SK-N-SH treated with all-trans-retinoic acid at 6 μM for 48 hours (cell line): ENCODE results near the gene DHH.

ENCODE experiments used
- ARNTL ChIP-seq: fragments of 450-650 bp; formaldehyde crosslinking; IDR thresholded peaks from 2 replicates; pipeline ENCODE4 v1.5.0; 2020; ENCODE audit warnings: low read depth, mild to moderate bottlenecking, moderate library complexity, borderline replicate concordance
- CSDC2 ChIP-seq: fragments of 250-450 bp; sonication (Bioruptor Pico); IDR thresholded peaks from 2 replicates; pipeline ENCODE4 v1.5.0; 2020; ENCODE audit warnings: mild to moderate bottlenecking, moderate library complexity
- POU6F1 ChIP-seq: fragments of 250-450 bp; sonication (Bioruptor Pico); IDR thresholded peaks from 2 replicates; pipeline ENCODE4 v1.8.0; 2021; ENCODE audit warnings: low read depth, mild to moderate bottlenecking, moderate library complexity, borderline replicate concordance
- RARB ChIP-seq: fragments of 250-450 bp; sonication (Bioruptor Pico); IDR thresholded peaks from 2 replicates; pipeline ENCODE4 v1.8.0; 2021; ENCODE audit warnings: mild to moderate bottlenecking, moderate library complexity
- SNAI2 ChIP-seq: fragments of 250-450 bp; sonication (Bioruptor Pico); IDR thresholded peaks from 2 replicates; pipeline ENCODE4 v1.5.0; 2020; ENCODE audit warnings: mild to moderate bottlenecking, moderate library complexity
- TCF4 ChIP-seq: fragments of 250-450 bp; sonication (Bioruptor Pico); IDR thresholded peaks from 2 replicates; pipeline ENCODE4 v1.8.0; 2021; ENCODE audit warnings: mild to moderate bottlenecking, moderate library complexity, borderline replicate concordance
- TSHZ2 ChIP-seq: fragments of 250-450 bp; sonication (Bioruptor Pico); IDR thresholded peaks from 2 replicates; pipeline ENCODE4 v1.5.0; 2020; ENCODE audit warnings: mild to moderate bottlenecking, moderate library complexity
- ZFP30 ChIP-seq: fragments of 450-650 bp; formaldehyde crosslinking; IDR thresholded peaks from 2 replicates; pipeline ENCODE4 v1.5.0; 2022; ENCODE audit warnings: mild to moderate bottlenecking, moderate library complexity
- ZNF8 ChIP-seq: fragments of 450-650 bp; formaldehyde crosslinking; IDR thresholded peaks from 2 replicates; pipeline ENCODE4 v1.5.0; 2020; ENCODE audit warnings: mild to moderate bottlenecking, moderate library complexity
- TF ChIP-seq, protein P1 (sequence below): fragments of 250-450 bp; sonication (Bioruptor Pico); IDR thresholded peaks from 2 replicates; pipeline ENCODE4 v1.8.0; 2020; ENCODE audit warnings: mild to moderate bottlenecking, moderate library complexity, borderline replicate concordance

- TF ChIP-seq, protein P1, sequence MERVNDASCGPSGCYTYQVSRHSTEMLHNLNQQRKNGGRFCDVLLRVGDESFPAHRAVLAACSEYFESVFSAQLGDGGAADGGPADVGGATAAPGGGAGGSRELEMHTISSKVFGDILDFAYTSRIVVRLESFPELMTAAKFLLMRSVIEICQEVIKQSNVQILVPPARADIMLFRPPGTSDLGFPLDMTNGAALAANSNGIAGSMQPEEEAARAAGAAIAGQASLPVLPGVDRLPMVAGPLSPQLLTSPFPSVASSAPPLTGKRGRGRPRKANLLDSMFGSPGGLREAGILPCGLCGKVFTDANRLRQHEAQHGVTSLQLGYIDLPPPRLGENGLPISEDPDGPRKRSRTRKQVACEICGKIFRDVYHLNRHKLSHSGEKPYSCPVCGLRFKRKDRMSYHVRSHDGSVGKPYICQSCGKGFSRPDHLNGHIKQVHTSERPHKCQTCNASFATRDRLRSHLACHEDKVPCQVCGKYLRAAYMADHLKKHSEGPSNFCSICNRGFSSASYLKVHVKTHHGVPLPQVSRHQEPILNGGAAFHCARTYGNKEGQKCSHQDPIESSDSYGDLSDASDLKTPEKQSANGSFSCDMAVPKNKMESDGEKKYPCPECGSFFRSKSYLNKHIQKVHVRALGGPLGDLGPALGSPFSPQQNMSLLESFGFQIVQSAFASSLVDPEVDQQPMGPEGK (CRISPR knock-in tag): no peak
- TF ChIP-seq CSDC2 (CRISPR knock-in tag) (no peak), ARNTL (CRISPR knock-in tag) (no peak), ZFP30 (CRISPR knock-in tag) (no peak), RARB (CRISPR knock-in tag) (no peak), TCF4 (CRISPR knock-in tag) (no peak), TSHZ2 (CRISPR knock-in tag) (no peak), POU6F1 (no peak), ZNF8 (CRISPR knock-in tag) (no peak), SNAI2 (CRISPR knock-in tag) (no peak)
Observed at GRCh38 chr12:49110464-49111155, 16.0 kb upstream of the DHH start, which contains the start of gene LMBR1L.
